Loucy (cell line): ENCODE data around the gene XPO4.

Experiments used
- H2AFZ ChIP-seq: fragments of 200-600 bp; sonication (generic); 2 replicates; pipeline ENCODE4 v1.6.0; 2016; ENCODE audit warnings: antibody characterized with exemption, mild to moderate bottlenecking, low read length, moderate library complexity
- H3F3A ChIP-seq: fragments of 200-600 bp; 2 replicates; pipeline ENCODE4 v1.6.0; 2016; ENCODE audit warnings: antibody characterized with exemption, low read depth, mild to moderate bottlenecking
- H3K27me3 ChIP-seq: fragments of 200-600 bp; sonication (generic); 2 replicates; pipeline ENCODE4 v1.6.1; 2014; ENCODE audit warnings: low read length, mild to moderate bottlenecking; ENCODE audit not compliant: insufficient read depth, poor library complexity, severe bottlenecking
- H3K36me3 ChIP-seq: fragments of 200-600 bp; sonication (generic); 2 replicates; pipeline ENCODE4 v1.6.1; 2016; ENCODE audit warnings: low read length; ENCODE audit not compliant: insufficient read depth
- H3K4me1 ChIP-seq: fragments of 200-600 bp; sonication (generic); 2 replicates; pipeline ENCODE4 v1.5.1; 2014; ENCODE audit warnings: low read length, mild to moderate bottlenecking; ENCODE audit not compliant: insufficient read depth, poor library complexity, severe bottlenecking
- H3K4me2 ChIP-seq: fragments of 200-600 bp; sonication (generic); 2 replicates; pipeline ENCODE4 v1.6.0; 2014; ENCODE audit warnings: antibody characterized with exemption, low read length, low read depth, mild to moderate bottlenecking; ENCODE audit not compliant: poor library complexity, severe bottlenecking
- H3K4me3 ChIP-seq: fragments of 200-600 bp; sonication (generic); 2 replicates; pipeline ENCODE4 v1.5.1; 2014; ENCODE audit warnings: low read length, mild to moderate bottlenecking, mixed read lengths; ENCODE audit not compliant: poor library complexity, severe bottlenecking
- H3K79me2 ChIP-seq: fragments of 200-600 bp; sonication (generic); 2 replicates; pipeline ENCODE4 v1.6.1; 2014; ENCODE audit warnings: low read length; ENCODE audit not compliant: insufficient read depth
- H3K9ac ChIP-seq: fragments of 200-600 bp; sonication (generic); 2 replicates; pipeline ENCODE4 v1.6.0; 2014; ENCODE audit warnings: mild to moderate bottlenecking, low read depth, low read length, moderate library complexity; ENCODE audit not compliant: poor library complexity, severe bottlenecking
- H3K9me2 ChIP-seq: fragments of 200-600 bp; sonication (generic); replicated peaks from 2 replicates; pipeline ENCODE4 v1.6.1; 2016; ENCODE audit warnings: low read depth, low read length, mixed read lengths
- H3K9me3 ChIP-seq: fragments of 200-600 bp; sonication (generic); 2 replicates; pipeline ENCODE4 v1.6.1; 2014; ENCODE audit warnings: mild to moderate bottlenecking, antibody characterized with exemption, low read length, low read depth; ENCODE audit not compliant: insufficient read depth
- H4K20me1 ChIP-seq: fragments of 200-600 bp; sonication (generic); 2 replicates; pipeline ENCODE4 v1.6.0; 2014; ENCODE audit warnings: antibody characterized with exemption, low read length, mild to moderate bottlenecking; ENCODE audit not compliant: insufficient read depth, poor library complexity, severe bottlenecking
- EZH2phosphoT487 ChIP-seq: fragments of 200-600 bp; IDR thresholded peaks from 2 replicates; pipeline ENCODE4 v1.6.1; 2018; ENCODE audit warnings: antibody characterized with exemption, mild to moderate bottlenecking, moderate library complexity, borderline replicate concordance
- TF ChIP-seq, protein P1 (sequence below): fragments of 200-600 bp; sonication (generic); conservative IDR thresholded peaks from 2 replicates; pipeline ENCODE4 v1.5.1; 2014; ENCODE audit warnings: mild to moderate bottlenecking, antibody characterized with exemption, low read length

The XPO4 gene

DNA sequence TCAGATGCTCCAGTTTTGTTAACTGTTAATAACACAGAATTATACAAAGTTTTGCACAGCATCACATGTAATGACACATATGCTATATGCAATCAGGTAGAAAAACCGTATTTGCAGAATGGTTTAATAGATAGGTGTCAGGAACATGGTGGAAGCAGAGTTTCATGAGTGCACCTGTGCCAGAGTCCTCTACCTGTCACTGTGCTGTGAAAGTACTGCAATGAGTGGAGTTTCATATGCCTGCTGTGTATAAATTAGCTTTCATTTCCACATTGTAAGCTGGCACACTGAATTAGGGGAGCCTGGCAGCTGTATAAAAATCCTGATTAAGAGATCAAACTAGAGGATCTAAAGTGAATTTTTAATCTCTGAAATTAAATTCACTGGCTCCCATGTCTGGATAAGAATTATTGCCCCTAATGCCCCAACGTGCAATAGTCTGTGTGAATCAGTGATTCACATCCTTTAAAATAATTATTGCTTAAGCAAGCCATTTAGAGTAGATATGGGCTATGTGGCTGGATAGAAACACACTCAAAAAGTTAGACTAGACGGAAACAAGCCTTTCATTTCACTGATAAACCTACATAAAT is 120.3 kb downstream of the XPO4 start:
- Histone ChIP-seq H3K36me3 (peaks cover 7% of the 10 kb centered on the region; the same call in 1 of the 2 replicates), H3K9me3 (no peaks in the 10 kb centered on the region), H3F3A (no peaks in the 10 kb centered on the region), H3K79me2 (no peaks in the 10 kb centered on the region), H3K9ac (no peak overlapping the region), H3K27me3 (no peaks in the 10 kb centered on the region), H3K4me3 (no peak overlapping the region), H3K9me2 (no peaks in the 10 kb centered on the region), H4K20me1 (no peaks in the 10 kb centered on the region), H3K4me2 (no peak overlapping the region), H2AFZ (no peak overlapping the region), H3K4me1 (no peaks in the 10 kb centered on the region)
- TF ChIP-seq, protein P1, sequence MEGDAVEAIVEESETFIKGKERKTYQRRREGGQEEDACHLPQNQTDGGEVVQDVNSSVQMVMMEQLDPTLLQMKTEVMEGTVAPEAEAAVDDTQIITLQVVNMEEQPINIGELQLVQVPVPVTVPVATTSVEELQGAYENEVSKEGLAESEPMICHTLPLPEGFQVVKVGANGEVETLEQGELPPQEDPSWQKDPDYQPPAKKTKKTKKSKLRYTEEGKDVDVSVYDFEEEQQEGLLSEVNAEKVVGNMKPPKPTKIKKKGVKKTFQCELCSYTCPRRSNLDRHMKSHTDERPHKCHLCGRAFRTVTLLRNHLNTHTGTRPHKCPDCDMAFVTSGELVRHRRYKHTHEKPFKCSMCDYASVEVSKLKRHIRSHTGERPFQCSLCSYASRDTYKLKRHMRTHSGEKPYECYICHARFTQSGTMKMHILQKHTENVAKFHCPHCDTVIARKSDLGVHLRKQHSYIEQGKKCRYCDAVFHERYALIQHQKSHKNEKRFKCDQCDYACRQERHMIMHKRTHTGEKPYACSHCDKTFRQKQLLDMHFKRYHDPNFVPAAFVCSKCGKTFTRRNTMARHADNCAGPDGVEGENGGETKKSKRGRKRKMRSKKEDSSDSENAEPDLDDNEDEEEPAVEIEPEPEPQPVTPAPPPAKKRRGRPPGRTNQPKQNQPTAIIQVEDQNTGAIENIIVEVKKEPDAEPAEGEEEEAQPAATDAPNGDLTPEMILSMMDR, result no peak
- TF ChIP-seq EZH2phosphoT487, result no peak

DNA sequence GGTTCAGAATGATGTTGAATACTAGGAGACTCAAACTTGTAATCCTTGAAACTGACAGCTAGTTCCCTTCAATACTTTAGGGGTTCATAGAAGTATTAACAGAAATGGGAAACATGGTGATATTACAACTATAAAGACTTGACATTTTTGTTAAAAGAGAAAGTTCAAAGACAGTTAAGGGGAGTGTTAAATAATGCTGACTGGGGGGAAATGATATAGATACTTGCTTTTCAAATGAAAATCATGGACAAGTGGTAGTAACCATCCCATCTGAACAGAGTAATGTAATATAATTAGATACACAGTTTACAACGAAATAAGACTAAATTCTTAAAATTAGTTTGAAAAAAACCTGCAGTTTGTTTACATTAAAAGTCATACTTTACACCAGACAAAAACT is 122.2 kb downstream of the XPO4 start:
- Histone ChIP-seq H2AFZ (no peak overlapping the region), H4K20me1 (no peaks in the 10 kb centered on the region), H3K36me3 (no peaks in the 10 kb centered on the region; the same call in 1 of the 2 replicates), H3K9me2 (no peaks in the 10 kb centered on the region), H3K4me3 (no peak overlapping the region), H3K4me2 (no peak overlapping the region), H3K4me1 (no peaks in the 10 kb centered on the region), H3K27me3 (no peaks in the 10 kb centered on the region), H3F3A (no peaks in the 10 kb centered on the region), H3K9ac (no peak overlapping the region), H3K9me3 (no peaks in the 10 kb centered on the region), H3K79me2 (no peaks in the 10 kb centered on the region)
- no peak for TF ChIP-seq EZH2phosphoT487
- TF ChIP-seq, protein P1, result no peak

- Histone ChIP-seq H3K9ac (no peak overlapping the region), H2AFZ (no peak overlapping the region), H3K4me1 (peaks cover 3% of the 10 kb centered on the region), H3K9me2 (no peaks in the 10 kb centered on the region), H3K27me3 (no peaks in the 10 kb centered on the region), H3F3A (no peaks in the 10 kb centered on the region), H3K9me3 (no peaks in the 10 kb centered on the region), H3K4me2 (no peak overlapping the region), H3K36me3 (no peaks in the 10 kb centered on the region; the same call in 1 of the 2 replicates), H3K4me3 (no peak overlapping the region), H3K79me2 (peaks cover 3% of the 10 kb centered on the region; the same call in 1 of the 2 replicates), H4K20me1 (no peaks in the 10 kb centered on the region)
- TF ChIP-seq EZH2phosphoT487, result no peak
- TF ChIP-seq, protein P1, result no peak
These were observed 123.1 kb downstream of the XPO4 start for GRCh38 chr13:20779405-20779804.
